DMS153 (cell line): ENCODE data around the gene KTN1.

Experiments used
- DNase-seq: peaks from one replicate; lab custom pipeline; 2025; lab: John Stamatoyannopoulos, UW

The KTN1 gene

GRCh38 chr14:55609681-55610080 lies 29.7 kb downstream of the KTN1 start:
- DNase-seq, result no peak

- no peak for DNase-seq
Observed at GRCh38 chr14:55610713-55611370, 30.8 kb downstream of the KTN1 start.

GRCh38 chr14:55611859-55612258 lies 31.9 kb downstream of the KTN1 start:
- no peak for DNase-seq

GRCh38 chr14:55614304-55614703 lies 34.3 kb downstream of the KTN1 start:
- no peak for DNase-seq

GRCh38 chr14:55620277-55620676 lies 40.3 kb downstream of the KTN1 start:
- DNase-seq, result no peak

- DNase-seq, result no peak
Observed at GRCh38 chr14:55620981-55621380, 41.0 kb downstream of the KTN1 start.

GRCh38 chr14:55621391-55621790 lies 41.4 kb downstream of the KTN1 start:
- DNase-seq, result no peak

- DNase-seq, result no peak
Observed at GRCh38 chr14:55624913-55625312, 44.9 kb downstream of the KTN1 start.

GRCh38 chr14:55625481-55625880 lies 45.5 kb downstream of the KTN1 start:
- no peak for DNase-seq

GRCh38 chr14:55626131-55626530 lies 46.1 kb downstream of the KTN1 start:
- DNase-seq, result no peak

GRCh38 chr14:55628426-55628825 lies 48.4 kb downstream of the KTN1 start:
- DNase-seq, result no peak

- no peak for DNase-seq
Observed at GRCh38 chr14:55638665-55639064, 58.7 kb downstream of the KTN1 start.

- no peak for DNase-seq
Observed at GRCh38 chr14:55641290-55641689, 61.3 kb downstream of the KTN1 start.

GRCh38 chr14:55641954-55642353 lies 61.9 kb downstream of the KTN1 start:
- DNase-seq, result no peak

- no peak for DNase-seq
Observed at GRCh38 chr14:55645145-55645544, 65.1 kb downstream of the KTN1 start.

GRCh38 chr14:55645845-55646832 lies 66.1 kb downstream of the KTN1 start:
- DNase-seq, result no peak

GRCh38 chr14:55650992-55651391 lies 71.0 kb downstream of the KTN1 start:
- DNase-seq, result no peak

- DNase-seq, result no peak
Observed at GRCh38 chr14:55654243-55654642, 74.2 kb downstream of the KTN1 start.

- no peak for DNase-seq
Observed at GRCh38 chr14:55661029-55661428, 81.0 kb downstream of the KTN1 start.

GRCh38 chr14:55662752-55663151 lies 82.7 kb downstream of the KTN1 start:
- no peak for DNase-seq

GRCh38 chr14:55665067-55665675 lies 85.2 kb downstream of the KTN1 start:
- no peak for DNase-seq

- no peak for DNase-seq
Observed at GRCh38 chr14:55667801-55668200, 87.8 kb downstream of the KTN1 start.

- DNase-seq, result no peak
Observed at GRCh38 chr14:55671641-55672040, 91.6 kb downstream of the KTN1 start.
